GM21390 (cell line): ENCODE measurements around the gene EBF4.

ENCODE experiments used
- ATAC-seq: cut with Tn5 transposase; IDR thresholded peaks from one replicate; pipeline ENCODE4 v1.9.1; 2021; ENCODE audit not compliant: unreplicated experiment

Gene EBF4

DNA sequence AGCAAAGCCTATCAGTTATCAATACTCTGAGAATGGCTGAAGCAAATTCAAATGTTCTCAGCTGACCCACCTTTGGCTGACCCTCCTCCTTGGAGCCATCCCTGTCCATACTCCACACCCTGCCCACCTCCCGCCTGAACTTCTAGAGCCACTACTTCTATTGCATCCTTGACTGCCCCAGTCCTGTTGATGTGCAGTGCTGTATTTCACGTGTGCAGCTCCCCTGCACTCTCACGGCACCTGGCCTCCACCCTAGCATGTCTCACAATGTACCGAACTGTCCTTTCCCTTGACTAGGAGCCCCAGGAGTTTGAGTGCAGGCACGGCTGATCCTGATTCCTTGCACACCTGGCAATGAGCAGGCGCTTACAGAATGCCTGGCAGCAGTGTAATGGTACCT, 100.9 kb downstream of the EBF4 start:
- no peak for ATAC-seq

DNA sequence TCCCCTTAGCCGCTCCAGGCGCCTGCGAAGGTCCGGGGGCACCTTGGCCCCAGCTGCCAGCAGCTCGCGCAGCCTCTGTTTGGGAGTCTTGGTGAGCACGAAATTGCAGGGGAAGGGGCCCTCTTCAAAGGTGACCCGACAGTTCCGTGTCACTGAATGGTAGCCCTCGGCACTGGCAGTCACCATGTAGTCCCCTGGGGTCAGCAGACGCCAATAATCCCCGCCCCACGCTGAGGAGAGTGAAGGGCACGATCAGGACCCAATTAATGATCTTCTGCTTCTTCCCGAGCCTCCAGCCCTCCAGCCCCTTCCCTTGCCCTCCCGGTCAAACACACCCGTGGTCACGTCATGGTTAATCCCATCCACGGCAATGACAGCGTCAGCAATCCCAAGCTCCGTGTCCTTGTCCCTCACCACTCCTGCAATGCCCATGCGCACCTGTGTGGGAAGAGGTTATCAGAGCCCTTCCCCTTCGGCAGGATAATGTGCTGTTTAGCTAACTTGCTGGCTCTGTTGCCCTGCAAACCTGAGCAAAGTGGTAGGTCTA, 101.7 kb downstream of the EBF4 start:
- ATAC-seq: no peak

DNA sequence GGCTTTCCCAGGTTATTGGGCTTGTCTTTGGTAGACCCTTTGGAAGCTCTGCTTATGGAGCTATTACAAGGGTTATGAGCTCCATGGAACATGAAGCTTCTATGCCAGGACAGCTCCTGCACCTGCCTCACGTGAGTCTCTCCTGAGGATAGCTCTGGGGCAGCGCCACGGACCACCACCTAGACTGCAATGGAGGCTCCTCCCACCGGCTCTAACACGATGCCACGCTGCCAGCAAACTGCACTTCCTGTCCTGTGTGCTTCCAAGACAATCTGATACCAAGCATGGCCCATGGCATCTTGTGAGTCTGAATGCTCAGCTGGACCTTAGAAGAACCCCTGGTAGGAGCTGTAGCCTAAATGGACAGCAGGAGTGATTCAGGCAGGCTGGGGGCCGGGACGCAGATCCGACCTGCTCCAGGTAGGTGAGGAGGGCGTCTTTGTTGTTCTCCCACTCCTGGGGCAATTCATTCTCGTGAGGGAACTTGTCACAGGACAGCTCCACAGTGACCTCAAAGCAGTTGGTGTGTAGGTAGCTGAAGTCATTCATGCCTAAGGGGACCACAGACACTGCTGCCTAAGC, 102.4 kb downstream of the EBF4 start:
- ATAC-seq: no peak

DNA sequence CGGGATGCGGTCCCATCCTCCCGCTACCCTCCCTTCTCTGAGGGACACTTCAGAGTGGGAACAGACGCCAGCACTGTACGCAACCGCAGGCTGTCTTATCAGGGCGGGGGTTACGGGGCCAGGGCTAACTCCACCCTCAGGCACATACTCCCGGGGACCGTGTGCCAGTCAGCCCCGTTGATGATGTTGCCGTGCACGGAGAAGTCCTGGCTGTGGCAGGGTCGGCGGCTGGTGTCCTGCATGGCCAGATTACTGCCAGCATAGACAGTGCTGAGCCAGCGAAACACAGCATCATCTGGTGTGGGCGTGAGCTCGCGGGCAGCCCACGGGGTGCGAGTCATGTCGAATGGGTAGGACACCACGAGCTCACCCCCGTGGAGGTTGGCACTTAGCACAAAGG, 102.9 kb downstream of the EBF4 start:
- ATAC-seq: no peak

DNA sequence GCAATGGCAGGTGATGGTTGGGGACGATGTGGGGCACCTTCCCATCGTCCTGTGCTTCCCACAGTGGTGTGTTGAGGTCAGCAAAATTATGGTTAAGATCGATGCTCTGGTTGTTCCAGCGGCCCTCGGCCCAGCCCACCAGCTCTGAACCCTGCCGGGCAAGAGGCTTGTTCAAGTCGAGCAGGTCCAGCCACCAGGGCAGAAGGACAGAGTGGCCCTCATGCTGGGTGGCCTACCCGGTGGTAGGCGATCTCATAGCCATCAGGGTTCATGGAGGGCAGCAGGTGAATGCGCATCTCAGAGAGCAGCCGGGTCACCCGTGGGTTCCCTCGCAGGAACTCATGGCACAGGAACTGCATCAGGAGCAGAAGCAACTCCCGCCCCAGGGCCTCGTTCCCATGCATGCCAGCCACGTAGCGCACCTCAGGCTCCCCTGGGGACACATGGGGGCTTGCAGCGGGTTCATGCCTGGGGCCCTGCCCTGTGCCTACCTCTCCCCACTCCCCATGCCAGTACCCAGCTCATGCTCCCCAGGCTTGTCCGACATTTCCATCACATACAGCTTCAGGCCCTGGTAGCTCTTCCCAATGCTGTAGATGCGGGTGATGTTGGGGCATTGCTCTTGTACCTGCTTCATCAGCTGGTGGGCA, 103.6 kb downstream of the EBF4 start:
- no peak for ATAC-seq

DNA sequence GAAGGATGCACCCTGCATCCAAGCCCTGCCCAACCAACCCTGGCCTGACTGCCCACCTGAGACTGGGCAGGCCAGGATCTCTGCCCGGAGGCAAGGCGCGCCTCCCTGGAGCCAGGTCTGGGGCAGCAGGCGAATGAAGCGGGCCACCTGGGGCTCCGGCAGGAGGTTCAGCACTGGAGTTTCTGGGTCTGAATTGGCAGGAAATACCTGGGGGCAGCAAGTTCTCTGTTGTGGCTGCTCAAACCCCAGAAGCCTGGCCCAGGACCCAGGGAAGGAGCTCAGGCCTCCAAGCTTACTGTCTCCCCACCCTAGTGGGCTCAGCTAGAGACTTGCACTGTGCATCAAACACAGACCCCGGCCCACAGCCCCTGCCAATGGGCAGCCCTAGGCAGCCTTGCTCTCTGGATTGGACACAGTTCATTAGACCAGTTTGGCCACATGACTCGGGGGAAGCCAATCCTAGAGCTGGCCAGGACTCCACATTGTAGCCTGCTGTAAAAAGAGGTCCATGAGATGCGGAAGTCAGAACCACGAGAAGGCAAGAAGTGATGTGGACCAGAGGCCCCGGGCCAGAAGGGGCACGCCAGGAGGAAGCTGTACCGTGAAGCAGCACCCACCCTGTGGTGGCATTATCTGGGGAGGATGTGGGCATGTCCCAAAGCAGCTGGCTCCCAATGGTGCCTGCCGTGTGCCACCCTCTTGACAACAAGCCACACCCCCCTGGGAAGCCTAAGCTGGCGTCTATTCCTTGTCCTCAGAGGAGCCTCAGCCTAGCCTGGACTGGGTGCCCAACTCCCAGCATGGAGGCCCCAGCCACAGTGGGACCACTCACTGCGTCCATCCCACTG, 104.8 kb downstream of the EBF4 start:
- ATAC-seq: no peak

DNA sequence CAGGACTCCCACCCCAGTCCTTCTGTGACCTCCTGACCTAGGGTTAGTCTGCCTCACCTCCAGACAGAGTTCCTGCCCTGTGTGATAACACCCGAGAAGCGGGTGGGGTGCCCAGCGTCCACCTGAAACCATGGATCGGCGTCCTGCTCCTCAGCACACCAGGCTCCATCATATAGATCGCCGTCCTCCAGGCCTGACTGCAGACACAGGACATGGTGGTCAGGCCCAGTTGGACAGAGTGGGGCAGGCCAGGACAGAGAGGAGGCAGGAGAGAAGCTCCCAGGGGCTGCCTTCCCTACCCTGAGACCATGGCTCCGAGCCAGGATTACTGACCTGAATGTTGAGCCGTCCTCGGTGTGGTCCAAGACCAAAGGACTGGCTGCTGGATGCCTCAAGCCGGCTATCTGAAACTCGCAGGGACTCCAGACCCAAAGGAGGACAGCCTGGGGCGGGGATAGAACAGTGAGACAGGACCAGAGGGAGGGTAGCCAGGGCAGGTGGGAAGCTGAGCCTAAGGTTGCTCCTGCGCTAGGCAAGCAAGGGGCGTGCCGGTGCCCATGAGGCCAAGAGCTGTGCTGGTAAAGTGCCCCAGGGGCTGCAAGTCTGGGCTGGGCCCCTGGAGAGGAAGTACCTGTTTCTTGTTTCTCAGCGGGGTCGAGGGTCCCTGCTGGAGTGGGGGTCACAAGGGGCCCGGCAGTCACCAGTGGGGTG, 105.7 kb downstream of the EBF4 start:
- ATAC-seq: no peak

DNA sequence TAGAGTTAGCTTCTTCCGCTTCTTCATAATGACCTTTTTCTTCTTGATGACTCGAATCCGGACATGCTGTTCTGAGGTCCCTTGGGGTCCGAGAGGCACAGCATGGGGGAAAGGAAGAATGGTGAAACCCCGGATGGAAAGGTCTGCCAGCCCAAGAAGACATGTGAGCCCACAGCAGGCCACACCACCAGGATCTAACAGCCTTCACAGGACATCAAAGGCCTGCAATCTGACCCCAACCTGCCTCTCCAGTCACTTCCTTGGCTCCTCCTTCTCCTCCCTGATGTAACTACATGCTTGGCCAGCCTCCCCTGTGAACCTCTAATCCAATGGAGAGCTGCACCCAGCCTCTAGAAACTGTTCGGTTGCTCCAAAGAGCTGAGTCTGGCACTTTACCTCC, 106.2 kb downstream of the EBF4 start:
- no peak for ATAC-seq

DNA sequence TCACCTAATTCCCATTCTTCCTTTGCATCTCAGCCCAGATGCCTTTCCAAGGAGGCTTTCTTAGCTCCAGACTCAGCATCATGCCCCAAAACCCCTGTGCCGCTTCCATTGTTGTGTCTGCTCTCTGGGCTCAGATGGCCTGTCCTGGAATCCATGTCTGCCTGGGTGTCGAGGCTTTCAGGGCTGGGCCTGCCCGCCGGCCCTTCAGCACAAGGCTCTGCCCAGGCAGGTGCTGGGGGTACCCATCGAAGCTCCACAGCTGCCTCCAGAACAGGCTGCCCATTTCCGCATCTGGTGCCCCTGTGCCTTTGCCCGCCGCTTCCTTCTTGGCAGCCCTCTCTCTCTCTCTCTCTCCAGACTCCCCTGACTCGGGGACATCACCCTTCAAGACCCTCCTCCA, 106.7 kb downstream of the EBF4 start:
- ATAC-seq: no peak

DNA sequence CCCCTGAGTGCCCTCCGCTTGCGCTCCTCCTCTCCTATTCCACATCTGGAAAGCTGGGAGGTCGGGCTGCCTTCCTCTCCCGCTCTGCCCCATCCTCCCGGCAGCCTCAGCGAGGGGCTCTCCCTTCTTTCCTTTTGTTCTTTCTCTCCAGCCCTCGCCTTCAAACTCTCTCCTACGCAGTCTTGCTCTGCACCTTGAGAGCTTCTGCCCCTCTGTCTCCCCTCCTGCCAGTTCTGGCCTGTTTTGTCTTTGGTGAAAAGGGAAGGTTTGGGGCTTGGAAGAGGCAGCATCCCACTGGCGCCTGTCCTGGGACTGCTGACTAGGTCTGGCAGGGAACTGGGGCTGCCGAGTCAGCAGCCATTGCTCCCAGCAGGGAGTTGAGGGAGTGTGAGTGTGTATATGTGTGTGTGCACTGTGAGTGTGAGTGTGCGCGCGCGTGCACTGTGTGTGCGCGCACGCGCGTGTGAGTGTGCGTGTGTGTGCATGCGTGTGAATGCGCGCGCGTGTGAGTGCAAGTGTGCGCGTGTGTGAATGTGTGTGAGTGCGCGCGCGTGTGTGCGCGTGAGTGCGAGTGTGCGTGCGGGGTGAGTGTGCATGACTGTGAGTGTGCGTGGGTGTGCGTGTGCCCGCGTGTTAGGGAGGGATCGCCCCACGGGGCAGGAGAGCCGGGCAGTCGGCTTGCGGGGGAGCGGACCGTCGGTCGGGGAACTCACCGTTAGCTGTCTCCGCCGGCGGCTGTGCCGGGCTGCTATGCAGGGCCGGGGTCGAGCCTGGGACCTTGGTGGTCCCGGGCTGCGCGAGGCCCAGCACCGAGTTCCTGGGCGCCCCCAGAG, 107.3 kb downstream of the EBF4 start:
- ATAC-seq: no peak

DNA sequence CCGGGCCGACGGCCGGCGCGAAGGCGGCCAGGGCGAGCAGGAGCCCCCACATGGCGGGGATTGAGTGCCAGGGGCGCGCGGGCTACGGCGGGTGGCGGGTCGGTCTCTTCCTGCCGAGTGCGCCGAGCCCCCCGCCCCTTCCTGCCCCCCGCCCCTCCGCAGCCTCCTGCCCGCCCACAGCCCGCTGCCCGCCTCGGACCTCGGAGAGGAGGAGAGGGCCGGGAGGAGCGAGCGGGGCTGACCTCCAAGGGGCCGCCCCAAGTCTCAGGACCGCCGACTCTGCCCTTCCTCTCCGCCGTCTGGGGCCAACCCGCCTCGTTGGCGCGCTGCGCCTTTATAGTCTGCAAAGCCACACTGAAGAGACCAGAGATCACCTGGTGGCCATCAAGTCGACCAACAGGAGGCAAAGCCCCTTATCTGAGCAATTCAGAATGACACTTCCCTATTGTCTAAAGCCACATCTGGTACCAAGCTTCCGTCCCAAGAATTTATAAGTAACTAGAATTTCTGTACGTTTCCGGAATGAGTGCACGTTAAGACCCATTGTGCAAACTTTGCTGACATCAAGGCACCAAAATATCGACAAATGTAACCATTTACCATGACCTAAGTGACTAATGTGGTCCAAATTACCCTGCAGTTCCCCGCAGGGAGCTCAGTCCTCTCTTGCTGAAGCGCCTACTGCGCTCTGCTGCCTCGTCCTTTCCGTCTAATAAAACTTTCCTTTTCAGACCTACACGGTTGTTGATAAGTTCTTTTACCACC, 108.1 kb downstream of the EBF4 start, which contains the start of gene CPXM1:
TSS of gene CPXM1 (minus strand) at position 107 of the 765 bp plus-strand sequence. CDS start at position 52, 55 bp downstream.
- ATAC-seq: no peak

DNA sequence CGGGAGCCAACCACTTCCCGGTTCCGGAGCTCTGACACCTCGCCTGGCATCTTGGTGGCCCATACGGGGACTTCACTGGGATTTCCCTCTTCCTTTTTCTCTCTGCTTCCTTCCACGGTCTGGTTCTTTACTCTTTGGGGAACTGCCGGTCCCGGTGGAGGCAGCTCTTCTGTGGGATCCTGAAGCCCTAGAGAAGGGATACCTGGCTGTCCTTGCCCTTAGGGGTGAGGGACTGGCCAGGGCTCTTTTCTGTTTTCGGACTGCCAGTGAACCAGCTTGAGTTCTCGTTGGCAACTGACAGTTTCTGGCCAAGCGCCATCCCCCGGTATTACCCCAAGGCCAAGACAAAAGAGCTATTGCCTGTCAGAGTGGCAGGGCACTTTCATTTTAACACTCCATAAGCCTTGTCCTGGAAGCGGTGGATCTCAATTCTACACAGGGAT, 108.7 kb downstream of the EBF4 start:
- no peak for ATAC-seq

DNA sequence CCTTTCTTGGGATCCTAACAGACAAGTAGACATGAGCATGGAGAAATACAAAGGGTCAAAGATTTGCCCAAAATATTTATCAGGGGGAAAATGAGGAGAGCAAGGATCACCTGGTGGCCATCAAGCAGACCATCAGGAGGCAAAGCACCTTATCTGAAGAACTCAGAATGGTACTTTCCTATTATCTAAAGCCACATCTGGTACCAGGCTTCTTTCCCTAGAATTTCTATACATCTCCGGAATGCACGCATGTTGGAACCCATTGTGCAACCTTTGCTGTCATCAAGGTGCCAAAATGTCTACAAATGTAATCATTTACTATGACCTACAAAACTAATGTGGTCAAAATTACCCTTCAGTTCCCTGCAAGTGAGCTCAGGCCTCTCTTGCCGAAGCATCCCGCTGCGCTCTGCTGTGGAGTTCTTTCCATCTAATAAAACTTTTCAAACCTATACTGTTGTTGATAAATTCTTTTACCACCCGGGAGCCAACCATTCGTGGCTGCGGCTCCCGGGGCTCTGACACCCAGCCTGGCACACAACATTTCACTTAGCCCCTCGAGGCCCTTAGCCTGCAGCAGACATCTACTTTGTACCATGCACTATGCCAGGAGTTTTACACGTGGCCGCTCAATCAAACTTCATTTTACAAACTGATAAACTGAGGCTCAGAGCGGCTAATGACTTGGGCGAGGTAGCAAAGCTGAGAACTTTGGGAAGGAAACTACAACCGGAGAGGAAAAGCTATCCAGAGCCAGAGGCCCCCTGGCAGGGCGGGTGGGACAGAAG, 111.7 kb downstream of the EBF4 start:
- ATAC-seq: no peak

DNA sequence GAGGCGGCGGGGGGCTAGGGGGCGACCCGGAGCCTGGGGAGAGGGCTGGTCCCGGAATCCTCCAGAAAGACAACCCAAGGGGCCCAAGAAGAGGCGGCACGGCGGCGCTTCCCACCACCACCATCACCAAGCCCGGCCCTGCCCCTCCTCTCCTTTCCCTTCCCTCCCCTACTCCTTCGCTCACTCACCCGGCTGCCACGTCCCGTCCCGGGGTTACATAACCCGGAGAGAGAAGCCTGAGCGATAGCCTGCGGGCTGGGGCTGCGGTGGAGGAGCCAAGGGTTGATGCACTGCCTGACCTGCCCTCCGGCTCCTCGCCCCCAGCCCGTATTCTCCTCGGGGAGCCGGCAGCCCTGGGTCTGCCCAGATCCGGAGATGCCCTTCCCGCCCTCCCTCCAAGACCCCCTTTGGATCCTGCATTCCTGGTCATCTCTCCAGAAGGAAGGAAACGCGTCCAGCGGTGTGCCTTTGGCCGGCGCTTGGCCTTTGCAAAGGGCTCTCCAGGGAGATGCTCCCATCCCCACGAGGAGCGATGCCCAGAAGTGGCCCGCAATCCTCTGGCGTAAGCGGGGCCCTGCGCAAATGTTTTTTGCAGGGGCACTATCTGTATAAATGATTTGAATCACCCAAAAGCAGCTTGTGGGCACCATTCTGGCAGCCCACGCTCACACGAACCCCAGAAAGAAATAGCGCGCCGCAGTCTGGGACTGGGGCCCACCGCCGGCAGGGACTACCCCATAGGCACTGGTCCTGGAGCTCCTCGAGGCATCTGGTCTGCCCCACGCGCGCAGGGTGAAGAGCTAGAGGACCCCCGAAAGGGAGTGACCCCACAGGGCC, 112.5 kb downstream of the EBF4 start:
- ATAC-seq: no peak

DNA sequence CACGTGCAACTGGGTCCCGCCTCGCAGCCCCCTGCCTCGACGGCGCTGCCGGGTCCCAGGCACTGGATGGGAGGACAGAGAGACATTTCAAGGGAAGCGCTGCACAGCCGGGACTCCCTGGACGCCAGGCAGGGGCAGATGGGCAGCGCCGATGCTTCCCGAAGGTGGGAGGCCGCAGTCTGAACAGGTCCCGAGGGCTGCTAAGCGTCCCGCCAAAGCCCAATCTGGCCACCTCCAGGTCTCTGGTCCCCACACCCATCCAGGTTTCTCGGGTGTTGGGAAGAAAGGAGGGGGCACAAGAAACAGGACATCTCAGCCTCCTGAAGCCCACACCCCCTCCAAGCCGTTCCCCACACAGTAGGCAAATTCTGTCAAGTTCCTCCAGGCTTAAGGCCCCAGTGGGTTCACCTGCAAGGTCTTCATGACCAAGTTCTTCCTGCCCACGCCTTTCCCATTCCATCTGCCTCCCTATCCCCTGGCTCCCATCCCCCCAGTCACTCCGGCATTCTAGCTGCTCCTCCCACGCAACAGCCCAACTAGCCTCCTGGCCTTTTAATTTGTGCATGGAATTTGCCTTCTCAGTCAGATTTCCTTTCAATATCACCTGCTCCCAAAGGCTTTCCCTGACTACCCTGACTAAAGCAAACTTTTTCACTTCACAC, 113.2 kb downstream of the EBF4 start:
- no peak for ATAC-seq

DNA sequence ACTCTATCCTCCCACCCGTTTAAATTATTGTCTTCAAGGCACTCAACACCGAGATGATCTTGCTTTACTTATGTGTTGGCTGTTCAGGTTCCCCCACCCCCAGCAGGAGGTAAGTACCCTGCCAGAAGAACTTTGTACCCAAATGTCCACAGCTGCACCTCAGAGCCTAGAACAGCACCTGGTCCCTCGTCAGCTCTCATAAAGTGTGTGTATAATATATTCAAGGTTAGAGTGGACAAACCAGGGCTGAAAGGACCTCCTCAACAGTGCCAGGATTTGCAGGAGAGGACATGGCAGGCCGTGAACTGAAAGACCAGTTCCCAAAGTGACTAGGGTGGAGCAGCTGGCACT, 113.7 kb downstream of the EBF4 start:
- ATAC-seq: no peak

DNA sequence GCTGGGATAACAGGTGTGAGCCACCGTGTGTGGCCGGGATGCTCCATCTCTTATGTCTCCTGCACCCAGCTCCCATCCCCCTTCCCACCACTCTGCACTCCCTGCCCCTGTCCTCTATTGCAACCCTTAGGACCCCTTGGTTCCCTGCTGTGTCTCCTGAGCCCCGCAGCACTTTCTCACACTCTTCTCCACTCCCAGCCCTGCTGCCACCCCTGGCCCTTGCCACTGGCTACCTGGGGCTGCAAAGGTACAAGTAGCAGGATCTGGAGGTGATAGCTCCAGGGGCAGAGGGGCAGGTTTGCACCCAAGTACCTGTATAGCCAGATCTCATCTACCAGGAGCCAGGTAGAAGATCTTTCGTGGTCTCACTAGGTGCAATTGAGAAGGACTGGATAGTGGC, 114.4 kb downstream of the EBF4 start:
- no peak for ATAC-seq
